Astrocyte of the cerebellum (primary cell): ENCODE results near the gene NKTR.

Experiments used
- DNase-seq: peaks from one replicate; pipeline ENCODE4 v3.0.0-alpha.2; 2011; ENCODE audit warnings: low read depth
- H3K4me3 ChIP-seq: 2 replicates; pipeline ENCODE4 v1.5.1; 2011; ENCODE audit warnings: mild to moderate bottlenecking, low read depth, low read length, moderate library complexity
- CTCF ChIP-seq: IDR thresholded peaks from 2 replicates; pipeline ENCODE4 v1.5.1; 2012; ENCODE audit warnings: low read length, low read depth, moderate library complexity, mild to moderate bottlenecking; ENCODE audit errors: missing control alignments
- in situ Hi-C: cut with HindIII; loops from 2 replicates; pipeline ENCODE4 v1.10.0; 2017; ENCODE audit warnings: low sequenced_read_pairs

Gene NKTR

GRCh38 chr3:42610976-42611375 lies 10.5 kb downstream of the NKTR start:
- in situ Hi-C loops, result no loop called here
- TF ChIP-seq CTCF, result no peak
- H3K4me3 ChIP-seq, result no peak overlapping the region
- DNase-seq, result no peak

- in situ Hi-C loops, result no loop called here
- no peak for DNase-seq
- TF ChIP-seq CTCF, result no peak
- H3K4me3 ChIP-seq, result no peak overlapping the region
Measured at GRCh38 chr3:42612217-42612616, 11.7 kb downstream of the NKTR start.

GRCh38 chr3:42612928-42613327 lies 12.4 kb downstream of the NKTR start:
- in situ Hi-C loops, result no loop called here
- no peak for DNase-seq
- TF ChIP-seq CTCF, result no peak
- H3K4me3 ChIP-seq, result no peak overlapping the region

GRCh38 chr3:42613462-42613861 lies 13.0 kb downstream of the NKTR start:
- no peak for TF ChIP-seq CTCF
- no peak overlapping the region for H3K4me3 ChIP-seq
- in situ Hi-C loops, result no loop called here
- no peak for DNase-seq

GRCh38 chr3:42631620-42632019 lies 31.1 kb downstream of the NKTR start:
- no peak for DNase-seq
- no peak for TF ChIP-seq CTCF
- in situ Hi-C loops, result no loop called here
- no peak overlapping the region for H3K4me3 ChIP-seq

GRCh38 chr3:42632146-42632545 lies 31.7 kb downstream of the NKTR start:
- H3K4me3 ChIP-seq, result no peak overlapping the region
- in situ Hi-C loops, result no loop called here
- DNase-seq, result no peak
- no peak for TF ChIP-seq CTCF

- TF ChIP-seq CTCF, result no peak
- H3K4me3 ChIP-seq, result no peak overlapping the region
- in situ Hi-C loops, result no loop called here
- DNase-seq, result no peak
Measured at GRCh38 chr3:42633544-42633943, 33.1 kb downstream of the NKTR start.
